Posterior vena cava (tissue), 2 donors: ENCODE measurements around the gene OCSTAMP. TPM values are rescaled to one million over a fixed set of nuclear protein-coding genes. Genes with fewer than 3 reads are reported as not detected.
A peak's percentile ranks its signal among the peaks of the same experiment; 100 is the strongest.

Experiments
- DNase-seq: peaks from one replicate; pipeline ENCODE4 v3.0.0-alpha.2; 2020; ENCODE audit warnings: low spot score
- intact Hi-C, 2 donors: fragments of 100-400 bp; cut with DNase I; formaldehyde crosslinking; loops; one replicate each; pipeline versions ENCODE4 v1.14.1 to v1.14.2; 2022 to 2023
- total RNA-seq, 2 donors: library from RNA; stranded (reverse); fragmentation: NEBNext Ultra II Directional; extraction: Animal tissue kit (Norgen Biotek cat#: 25700); gene quantifications; one replicate each; pipeline ENCODE4 v1.2.1, GENCODE V29; 2021
- donor health status: DM: yes; HTN: yes; CAD: no.
- donor health status: DM: yes; HTN: yes; CAD: no.

OCSTAMP gene
- total RNA-seq, 2 donors from 2014 or later: not detected

GRCh38 chr20:46557231-46557956 lies 6.9 kb upstream of the OCSTAMP start:
- peak; percentile 32 for DNase-seq
- intact Hi-C loops: no loop called here

GRCh38 chr20:46555370-46555956 lies 5.0 kb upstream of the OCSTAMP start:
- DNase-seq: no peak
- intact Hi-C loops: no loop called here

GRCh38 chr20:46554828-46555227 lies 4.4 kb upstream of the OCSTAMP start:
- intact Hi-C loops: no loop called here
- DNase-seq: no peak

- peak; percentile 1 for DNase-seq
- intact Hi-C loops: no loop called here
These were observed 3.5 kb upstream of the OCSTAMP start for GRCh38 chr20:46553926-46554325.

- no peak for DNase-seq
- intact Hi-C loops: no loop called here
These were observed 2.3 kb upstream of the OCSTAMP start for GRCh38 chr20:46552460-46553420.

- intact Hi-C loops: no loop called here
- DNase-seq: no peak
These were observed 1.3 kb upstream of the OCSTAMP start for GRCh38 chr20:46551522-46552381.

- no peak for DNase-seq
- intact Hi-C loops: no loop called here
These were observed 1.1 kb downstream of the OCSTAMP start for GRCh38 chr20:46549188-46549972.

GRCh38 chr20:46548688-46549087 lies 1.8 kb downstream of the OCSTAMP start:
- intact Hi-C loops: no loop called here
- no peak for DNase-seq

- intact Hi-C loops: no loop called here
- DNase-seq: no peak
These were observed 2.5 kb downstream of the OCSTAMP start for GRCh38 chr20:46547995-46548394.

- intact Hi-C loops: no loop called here
- no peak for DNase-seq
These were observed 3.5 kb downstream of the OCSTAMP start for GRCh38 chr20:46546936-46547335.

- no peak for DNase-seq
- intact Hi-C loops: no loop called here
These were observed 4.2 kb downstream of the OCSTAMP start for GRCh38 chr20:46546298-46546697.

- intact Hi-C loops: no loop called here
- no peak for DNase-seq
These were observed 4.7 kb downstream of the OCSTAMP start for GRCh38 chr20:46545827-46546138.

- DNase-seq: no peak
- intact Hi-C loops: no loop called here
These were observed 5.2 kb downstream of the OCSTAMP start for GRCh38 chr20:46545077-46545826.

- intact Hi-C loops: no loop called here
- DNase-seq: no peak
These were observed 5.9 kb downstream of the OCSTAMP start for GRCh38 chr20:46544576-46544975.

GRCh38 chr20:46543959-46544358 lies 6.5 kb downstream of the OCSTAMP start:
- intact Hi-C loops: no loop called here
- no peak for DNase-seq

GRCh38 chr20:46543033-46543432 lies 7.4 kb downstream of the OCSTAMP start:
- DNase-seq: no peak
- intact Hi-C loops: no loop called here

GRCh38 chr20:46541229-46541935 lies 9.1 kb downstream of the OCSTAMP start:
- DNase-seq: no peak
- intact Hi-C loops: no loop called here
